ENCODE results near the gene WDR46.

The WDR46 gene

GRCh38 chr6:33313709-33314514, 24.9 kb upstream of the WDR46 start, which contains the start of gene TAPBP:
Gene TAPBP (minus strand): TSS chr6:33314078. CDS start chr6:33314041, 37 bp downstream.
- DNase-seq (ENCODE audit: low spot score), result peak; percentile 82

GRCh38 chr6:33313105-33313708, 24.2 kb upstream of the WDR46 start:
- no peak for DNase-seq (ENCODE audit: low spot score)

- peak; percentile 91 for DNase-seq (ENCODE audit: low spot score)
Measured at GRCh38 chr6:33312361-33313104, 23.5 kb upstream of the WDR46 start.

- no peak for DNase-seq (ENCODE audit: low spot score)
Measured at GRCh38 chr6:33306356-33306755, 17.3 kb upstream of the WDR46 start.

- no peak for DNase-seq (ENCODE audit: low spot score)
Measured at GRCh38 chr6:33305052-33305451, 16.0 kb upstream of the WDR46 start.

- no peak for DNase-seq (ENCODE audit: low spot score)
Measured at GRCh38 chr6:33304216-33304615, 15.2 kb upstream of the WDR46 start.

GRCh38 chr6:33301877-33302276, 12.8 kb upstream of the WDR46 start:
- no peak for DNase-seq (ENCODE audit: low spot score)

- DNase-seq (ENCODE audit: low spot score), result peak; percentile 91
Measured at GRCh38 chr6:33299237-33299944, 10.4 kb upstream of the WDR46 start.

- DNase-seq (ENCODE audit: low spot score), result peak; percentile 70
Measured at GRCh38 chr6:33298773-33299236, 9.8 kb upstream of the WDR46 start, which contains the start of gene RGL2. Gene RGL2 (minus strand): TSS chr6:33298942. CDS start chr6:33298610, 332 bp downstream.

- DNase-seq (ENCODE audit: low spot score), result peak; percentile 57
Measured at GRCh38 chr6:33297956-33298772, 9.1 kb upstream of the WDR46 start.

GRCh38 chr6:33297406-33297955, 8.4 kb upstream of the WDR46 start:
- no peak for DNase-seq (ENCODE audit: low spot score)

GRCh38 chr6:33296797-33297405, 7.9 kb upstream of the WDR46 start:
- no peak for DNase-seq (ENCODE audit: low spot score)

GRCh38 chr6:33295621-33296369, 6.8 kb upstream of the WDR46 start:
- no peak for DNase-seq (ENCODE audit: low spot score)

GRCh38 chr6:33294086-33294823, 5.2 kb upstream of the WDR46 start:
- no peak for DNase-seq (ENCODE audit: low spot score)

GRCh38 chr6:33292996-33293682, 4.1 kb upstream of the WDR46 start:
- no peak for DNase-seq (ENCODE audit: low spot score)

GRCh38 chr6:33290459-33290858, 1.4 kb upstream of the WDR46 start:
- DNase-seq (ENCODE audit: low spot score), result no peak

GRCh38 chr6:33289784-33290315, 811 bp upstream of the WDR46 start:
- no peak for DNase-seq (ENCODE audit: low spot score)
